PC-9 (cell line): ENCODE measurements around the gene HEPHL1. TPM values are rescaled to one million over a fixed set of nuclear protein-coding genes. Genes with fewer than 3 reads are reported as not detected.
A peak's percentile ranks its signal among the peaks of the same experiment; 100 is the strongest.

Experiments used
- BruUV-seq: library from RNA; stranded (reverse); fragments of 400-500 nt; replicated peaks from 2 replicates; lab custom pipeline; 2021; lab: Mats Ljungman, UMichigan
- CTCF ChIA-PET: fragments of 300-600 bp; sonication (Branson Sonifier 250); formaldehyde crosslinking; loops from one replicate; lab custom pipeline; 2022; ENCODE audit warnings: antibody characterized with exemption; lab: Charles Lee
- POLR2A ChIA-PET: fragments of 300-600 bp; sonication (Branson Sonifier 250); formaldehyde crosslinking; loops from one replicate; lab custom pipeline; 2022; ENCODE audit warnings: antibody characterized with exemption; ENCODE audit not compliant: unreplicated experiment; lab: Charles Lee
- DNase-seq, 2 experiments: peaks; one replicate each; pipeline versions ENCODE4 v3.0.0 to v3.0.0-alpha.2; 2015 to 2022; ENCODE audit warnings: mixed read lengths in 1 of 2
- H2AFZ ChIP-seq: fragments of 200-600 bp; sonication (generic); 2 replicates; pipeline ENCODE4 v1.8.1; 2017; ENCODE audit warnings: antibody characterized with exemption
- H3F3A ChIP-seq: fragments of 200-600 bp; sonication (generic); 2 replicates; pipeline ENCODE4 v1.8.1; 2017; ENCODE audit warnings: antibody characterized with exemption, mild to moderate bottlenecking, low read depth; ENCODE audit not compliant: insufficient read depth
- H3K27ac ChIP-seq: fragments of 200-600 bp; sonication (generic); 2 replicates; pipeline ENCODE4 v1.6.1; 2016; ENCODE audit warnings: mixed run types
- H3K27me3 ChIP-seq: fragments of 200-600 bp; sonication (generic); 2 replicates; pipeline ENCODE4 v1.6.1; 2016; ENCODE audit warnings: low read depth, mixed run types; ENCODE audit not compliant: insufficient read depth
- H3K36me3 ChIP-seq: fragments of 200-600 bp; sonication (generic); 2 replicates; pipeline ENCODE4 v1.6.1; 2016; ENCODE audit warnings: low read depth, mixed run types
- H3K4me1 ChIP-seq: fragments of 200-600 bp; sonication (generic); replicated peaks from 2 replicates; pipeline ENCODE4 v1.6.1; 2016; ENCODE audit warnings: mixed run types; ENCODE audit not compliant: insufficient read depth
- H3K4me2 ChIP-seq: fragments of 200-600 bp; sonication (generic); 2 replicates; pipeline ENCODE4 v1.6.1; 2017; ENCODE audit warnings: mixed run types
- H3K4me3 ChIP-seq: fragments of 200-600 bp; sonication (generic); 2 replicates; pipeline ENCODE4 v1.6.1; 2016; ENCODE audit warnings: mixed run types
- H3K79me2 ChIP-seq: fragments of 200-600 bp; sonication (generic); 2 replicates; pipeline ENCODE4 v1.6.1; 2017; ENCODE audit warnings: low read depth, mixed run types
- H3K9me2 ChIP-seq: fragments of 200-600 bp; sonication (generic); 2 replicates; pipeline ENCODE4 v1.8.1; 2017; ENCODE audit warnings: mild to moderate bottlenecking; ENCODE audit not compliant: insufficient read depth
- H3K9me3 ChIP-seq: fragments of 200-600 bp; sonication (generic); 2 replicates; pipeline ENCODE4 v1.8.1; 2016; ENCODE audit warnings: low read depth; ENCODE audit not compliant: insufficient read depth
- H4K20me1 ChIP-seq: fragments of 200-600 bp; sonication (generic); 2 replicates; pipeline ENCODE4 v1.8.1; 2017; ENCODE audit not compliant: insufficient read depth
- EZH2 ChIP-seq: fragments of 200-600 bp; sonication (generic); IDR thresholded peaks from 2 replicates; pipeline ENCODE4 v1.8.0; 2017; ENCODE audit warnings: antibody characterized with exemption, low read depth
- intact Hi-C: fragments of 100-400 bp; cut with micrococcal nuclease; formaldehyde crosslinking; loops from one replicate; pipeline ENCODE4 v1.10.0; 2022; ENCODE audit not compliant: unreplicated experiment
- total RNA-seq: library from RNA; stranded (reverse); gene quantifications from 2 replicates; pipeline ENCODE4 v1.2.3, GENCODE V29; 2021
- TF ChIP-seq, protein P1 (sequence below): fragments of 200-600 bp; sonication (generic); conservative IDR thresholded peaks from 2 replicates; pipeline ENCODE4 v1.6.1; 2017; ENCODE audit warnings: mixed run types, antibody characterized with exemption, mild to moderate bottlenecking, moderate library complexity

Gene HEPHL1
- total RNA-seq, 1 experiment from 2014 or later = not detected

- intact Hi-C loops = no loop called here
- CTCF ChIA-PET = no interaction called here
- peak overlapping the region; percentile 28; the same call in 1 of the 2 replicates for H3K4me3 ChIP-seq
Measured at GRCh38 chr11:94134651-94135512, 113.7 kb downstream of the HEPHL1 start.

GRCh38 chr11:94139416-94139815 lies 118.3 kb downstream of the HEPHL1 start:
- no TSS peak for BruUV-seq
- Histone ChIP-seq H3K4me3 (no peak overlapping the region), H2AFZ (no peak overlapping the region), H3F3A (peaks cover 32% of the 10 kb centered on the region), H3K4me1 (peaks cover 67% of the 10 kb centered on the region), H4K20me1 (no peaks in the 10 kb centered on the region), H3K27ac (no peak overlapping the region), H3K9me3 (no peaks in the 10 kb centered on the region), H3K9me2 (no peaks in the 10 kb centered on the region), H3K36me3 (no peaks in the 10 kb centered on the region), H3K27me3 (no peaks in the 10 kb centered on the region), H3K4me2 (no peak overlapping the region), H3K79me2 (peaks cover 72% of the 10 kb centered on the region)
- DNase-seq = no peak
- ChIA-PET POLR2A (no interaction called here), CTCF (no interaction called here)
- TF ChIP-seq EZH2 = no peak
- TF ChIP-seq, protein P1, sequence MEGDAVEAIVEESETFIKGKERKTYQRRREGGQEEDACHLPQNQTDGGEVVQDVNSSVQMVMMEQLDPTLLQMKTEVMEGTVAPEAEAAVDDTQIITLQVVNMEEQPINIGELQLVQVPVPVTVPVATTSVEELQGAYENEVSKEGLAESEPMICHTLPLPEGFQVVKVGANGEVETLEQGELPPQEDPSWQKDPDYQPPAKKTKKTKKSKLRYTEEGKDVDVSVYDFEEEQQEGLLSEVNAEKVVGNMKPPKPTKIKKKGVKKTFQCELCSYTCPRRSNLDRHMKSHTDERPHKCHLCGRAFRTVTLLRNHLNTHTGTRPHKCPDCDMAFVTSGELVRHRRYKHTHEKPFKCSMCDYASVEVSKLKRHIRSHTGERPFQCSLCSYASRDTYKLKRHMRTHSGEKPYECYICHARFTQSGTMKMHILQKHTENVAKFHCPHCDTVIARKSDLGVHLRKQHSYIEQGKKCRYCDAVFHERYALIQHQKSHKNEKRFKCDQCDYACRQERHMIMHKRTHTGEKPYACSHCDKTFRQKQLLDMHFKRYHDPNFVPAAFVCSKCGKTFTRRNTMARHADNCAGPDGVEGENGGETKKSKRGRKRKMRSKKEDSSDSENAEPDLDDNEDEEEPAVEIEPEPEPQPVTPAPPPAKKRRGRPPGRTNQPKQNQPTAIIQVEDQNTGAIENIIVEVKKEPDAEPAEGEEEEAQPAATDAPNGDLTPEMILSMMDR = no peak
- intact Hi-C loops = no loop called here

More at GRCh38 chr11:94134651-94135512, 113.7 kb downstream of the HEPHL1 start:
- H3K4me1 ChIP-seq = peaks cover 70% of the 10 kb centered on the region
- BruUV-seq = no TSS peak
- no peaks in the 10 kb centered on the region for H3K27me3 ChIP-seq
- no peak for TF ChIP-seq EZH2
- TF ChIP-seq, protein P1 = no peak
- POLR2A ChIA-PET = no interaction called here
- peaks cover 42% of the 10 kb centered on the region for H3F3A ChIP-seq
- H2AFZ ChIP-seq = no peak overlapping the region; the same call in 1 of the 2 replicates
- H3K9me2 ChIP-seq = no peaks in the 10 kb centered on the region
- peak overlapping the region; percentile 88 for H3K27ac ChIP-seq
- peaks cover 90% of the 10 kb centered on the region for H3K79me2 ChIP-seq
- peak; percentile 24 to 65 for DNase-seq
- peak overlapping the region; percentile 62 for H3K4me2 ChIP-seq
- H3K9me3 ChIP-seq = no peaks in the 10 kb centered on the region
- no peaks in the 10 kb centered on the region for H4K20me1 ChIP-seq
- H3K36me3 ChIP-seq = no peaks in the 10 kb centered on the region

DNA sequence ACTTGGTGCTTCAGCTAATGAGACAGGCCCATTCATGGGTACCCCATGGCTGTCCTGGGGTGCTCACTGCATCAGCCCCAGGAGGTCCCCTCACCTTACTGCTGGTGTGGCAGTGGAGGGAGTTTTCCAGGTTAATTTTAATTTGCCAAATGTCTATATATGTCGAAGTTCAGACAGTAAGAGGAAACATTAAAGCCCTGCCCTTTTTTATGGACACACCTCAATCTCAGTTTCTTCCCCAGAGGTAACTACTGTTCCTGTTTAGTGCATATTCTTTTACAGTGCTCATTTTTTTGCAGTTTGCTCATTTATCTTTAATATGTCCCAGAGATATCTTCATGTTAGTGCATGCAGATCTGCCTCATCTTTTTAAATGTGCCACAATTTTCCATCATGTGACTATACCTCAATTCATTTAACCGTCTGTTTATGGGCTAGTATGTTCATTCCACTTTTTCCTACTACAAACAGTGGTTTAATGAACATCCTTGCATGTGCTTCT lies 119.1 kb downstream of the HEPHL1 start:
- no peak overlapping the region for H2AFZ ChIP-seq
- no peak for DNase-seq
- H3K27me3 ChIP-seq = no peaks in the 10 kb centered on the region
- no peak for TF ChIP-seq EZH2
- TF ChIP-seq, protein P1 = no peak
- H3K4me1 ChIP-seq = peaks cover 67% of the 10 kb centered on the region
- peak overlapping the region; percentile 35 for H3K4me2 ChIP-seq
- BruUV-seq = no TSS peak
- no peaks in the 10 kb centered on the region for H3K36me3 ChIP-seq
- no peak overlapping the region for H3K27ac ChIP-seq
- no peaks in the 10 kb centered on the region for H3K9me2 ChIP-seq
- ChIA-PET CTCF (no interaction called here), POLR2A (no interaction called here)
- peaks cover 71% of the 10 kb centered on the region for H3K79me2 ChIP-seq
- peaks cover 38% of the 10 kb centered on the region for H3F3A ChIP-seq
- no peaks in the 10 kb centered on the region for H4K20me1 ChIP-seq
- H3K4me3 ChIP-seq = no peak overlapping the region
- H3K9me3 ChIP-seq = no peaks in the 10 kb centered on the region
- intact Hi-C loops = no loop called here
